ENCODE results near the gene SLC35G2. TPM values are rescaled to one million over a fixed set of nuclear protein-coding genes. Genes with fewer than 3 reads are reported as not detected.

Gene SLC35G2
- total and polyA plus RNA-seq, 4 donors = 13.8 to 36.4 (median 24.4) TPM

- peak overlapping the region; percentile 89 for H3K27ac ChIP-seq (ENCODE audit: low read depth, low read length)
- H3K4me3 ChIP-seq (ENCODE audit: low read depth, low read length) = peak overlapping the region; percentile 67
- DNase-seq (ENCODE audit: low read depth in 4 of 6, low spot score in 6 of 6) = peak in 4 of 6 donors; percentile 31 to 78 (median 56)
- peaks cover 11% of the 10 kb centered on the region for H3K27me3 ChIP-seq (ENCODE audit: control insufficient read depth, insufficient read depth, low read length)
- under 1% methylated on average over 48 of the region's 51 CpGs for WGBS (ENCODE audit: insufficient coverage)
- peaks cover 3% of the 10 kb centered on the region for H3K9me3 ChIP-seq (ENCODE audit: control insufficient read depth, insufficient read depth, low read length)
- no peaks in the 10 kb centered on the region for H3K36me3 ChIP-seq (ENCODE audit: control insufficient read depth, insufficient read depth, low read length)
- peaks cover 32% of the 10 kb centered on the region for H3K4me1 ChIP-seq (ENCODE audit: control insufficient read depth, insufficient read depth, low read length)
Observed at GRCh38 chr3:136819731-136820679, 1.1 kb downstream of the SLC35G2 start.

GRCh38 chr3:136831461-136831860 is 12.5 kb downstream of the SLC35G2 start:
- Histone ChIP-seq H3K9me3 (ENCODE audit: control insufficient read depth, insufficient read depth, low read length) (no peaks in the 10 kb centered on the region), H3K4me3 (ENCODE audit: low read depth, low read length) (no peak overlapping the region), H3K27ac (ENCODE audit: low read depth, low read length) (no peak overlapping the region), H3K4me1 (ENCODE audit: control insufficient read depth, insufficient read depth, low read length) (no peaks in the 10 kb centered on the region), H3K27me3 (ENCODE audit: control insufficient read depth, insufficient read depth, low read length) (no peaks in the 10 kb centered on the region), H3K36me3 (ENCODE audit: control insufficient read depth, insufficient read depth, low read length) (no peaks in the 10 kb centered on the region)
- DNase-seq (ENCODE audit: low read depth in 4 of 6, low spot score in 6 of 6) = no peak
- no CpG with 5 or more reads among the region's 1 CpG for WGBS (ENCODE audit: insufficient coverage)

GRCh38 chr3:136835089-136835812 is 16.3 kb downstream of the SLC35G2 start:
- no peak overlapping the region for H3K4me3 ChIP-seq (ENCODE audit: low read depth, low read length)
- WGBS (ENCODE audit: insufficient coverage) = no CpG with 5 or more reads among the region's 1 CpG
- H3K27me3 ChIP-seq (ENCODE audit: control insufficient read depth, insufficient read depth, low read length) = no peaks in the 10 kb centered on the region
- no peak for DNase-seq (ENCODE audit: low read depth in 4 of 6, low spot score in 6 of 6)
- H3K9me3 ChIP-seq (ENCODE audit: control insufficient read depth, insufficient read depth, low read length) = no peaks in the 10 kb centered on the region
- H3K36me3 ChIP-seq (ENCODE audit: control insufficient read depth, insufficient read depth, low read length) = peaks cover 2% of the 10 kb centered on the region
- H3K27ac ChIP-seq (ENCODE audit: low read depth, low read length) = no peak overlapping the region
- no peaks in the 10 kb centered on the region for H3K4me1 ChIP-seq (ENCODE audit: control insufficient read depth, insufficient read depth, low read length)

GRCh38 chr3:136835813-136836510 is 17.0 kb downstream of the SLC35G2 start:
- no peaks in the 10 kb centered on the region for H3K9me3 ChIP-seq (ENCODE audit: control insufficient read depth, insufficient read depth, low read length)
- no peak for DNase-seq (ENCODE audit: low read depth in 4 of 6, low spot score in 6 of 6)
- H3K4me3 ChIP-seq (ENCODE audit: low read depth, low read length) = no peak overlapping the region
- H3K27me3 ChIP-seq (ENCODE audit: control insufficient read depth, insufficient read depth, low read length) = no peaks in the 10 kb centered on the region
- peak overlapping the region; percentile 40 for H3K27ac ChIP-seq (ENCODE audit: low read depth, low read length)
- H3K4me1 ChIP-seq (ENCODE audit: control insufficient read depth, insufficient read depth, low read length) = no peaks in the 10 kb centered on the region
- WGBS (ENCODE audit: insufficient coverage) = 40% methylated on average over 1 of the region's 3 CpGs
- H3K36me3 ChIP-seq (ENCODE audit: control insufficient read depth, insufficient read depth, low read length) = peaks cover 4% of the 10 kb centered on the region

- no peaks in the 10 kb centered on the region for H3K4me1 ChIP-seq (ENCODE audit: control insufficient read depth, insufficient read depth, low read length)
Observed at GRCh38 chr3:136836511-136837156, 17.7 kb downstream of the SLC35G2 start.

GRCh38 chr3:136838641-136839555 is 20.0 kb downstream of the SLC35G2 start:
- WGBS (ENCODE audit: insufficient coverage) = 100% methylated on average over 1 of the region's 1 CpG
- Histone ChIP-seq H3K27me3 (ENCODE audit: control insufficient read depth, insufficient read depth, low read length) (no peaks in the 10 kb centered on the region), H3K9me3 (ENCODE audit: control insufficient read depth, insufficient read depth, low read length) (no peaks in the 10 kb centered on the region), H3K27ac (ENCODE audit: low read depth, low read length) (no peak overlapping the region), H3K4me1 (ENCODE audit: control insufficient read depth, insufficient read depth, low read length) (no peaks in the 10 kb centered on the region), H3K4me3 (ENCODE audit: low read depth, low read length) (no peak overlapping the region), H3K36me3 (ENCODE audit: control insufficient read depth, insufficient read depth, low read length) (peaks cover 4% of the 10 kb centered on the region)
- DNase-seq (ENCODE audit: low read depth in 4 of 6, low spot score in 6 of 6) = peak in 2 of 6 donors; percentile 23 to 89

More at GRCh38 chr3:136836511-136837156, 17.7 kb downstream of the SLC35G2 start:
- Histone ChIP-seq H3K27ac (ENCODE audit: low read depth, low read length) (no peak overlapping the region), H3K27me3 (ENCODE audit: control insufficient read depth, insufficient read depth, low read length) (no peaks in the 10 kb centered on the region), H3K36me3 (ENCODE audit: control insufficient read depth, insufficient read depth, low read length) (peaks cover 4% of the 10 kb centered on the region), H3K4me3 (ENCODE audit: low read depth, low read length) (no peak overlapping the region), H3K9me3 (ENCODE audit: control insufficient read depth, insufficient read depth, low read length) (no peaks in the 10 kb centered on the region)
- peak in 2 of 6 donors; percentile 33 to 95 for DNase-seq (ENCODE audit: low read depth in 4 of 6, low spot score in 6 of 6)

GRCh38 chr3:136839556-136839931 is 20.6 kb downstream of the SLC35G2 start:
- DNase-seq (ENCODE audit: low read depth in 4 of 6, low spot score in 6 of 6) = no peak
- Histone ChIP-seq H3K4me1 (ENCODE audit: control insufficient read depth, insufficient read depth, low read length) (no peaks in the 10 kb centered on the region), H3K4me3 (ENCODE audit: low read depth, low read length) (no peak overlapping the region), H3K27me3 (ENCODE audit: control insufficient read depth, insufficient read depth, low read length) (no peaks in the 10 kb centered on the region), H3K9me3 (ENCODE audit: control insufficient read depth, insufficient read depth, low read length) (no peaks in the 10 kb centered on the region), H3K36me3 (ENCODE audit: control insufficient read depth, insufficient read depth, low read length) (peaks cover 4% of the 10 kb centered on the region), H3K27ac (ENCODE audit: low read depth, low read length) (no peak overlapping the region)

- Histone ChIP-seq H3K4me1 (ENCODE audit: control insufficient read depth, insufficient read depth, low read length) (no peaks in the 10 kb centered on the region), H3K27me3 (ENCODE audit: control insufficient read depth, insufficient read depth, low read length) (no peaks in the 10 kb centered on the region), H3K9me3 (ENCODE audit: control insufficient read depth, insufficient read depth, low read length) (no peaks in the 10 kb centered on the region), H3K4me3 (ENCODE audit: low read depth, low read length) (no peak overlapping the region), H3K36me3 (ENCODE audit: control insufficient read depth, insufficient read depth, low read length) (peaks cover 4% of the 10 kb centered on the region), H3K27ac (ENCODE audit: low read depth, low read length) (no peak overlapping the region)
- no peak for DNase-seq (ENCODE audit: low read depth in 4 of 6, low spot score in 6 of 6)
- WGBS (ENCODE audit: insufficient coverage) = 73% methylated on average over 1 of the region's 2 CpGs
Observed at GRCh38 chr3:136840252-136840651, 21.3 kb downstream of the SLC35G2 start.

All from spinal cord (tissue), 10 donors.